Right lobe of liver (tissue), 6 donors: ENCODE measurements around the gene POLR1A. TPM values are rescaled to one million over a fixed set of nuclear protein-coding genes. Genes with fewer than 3 reads are reported as not detected.

Experiments used
- ATAC-seq, 4 donors: fragments of 200-7000 bp; cut with Tn5 transposase; one replicate each; pipeline ENCODE4 v1.9.1; 2020; ENCODE audit warnings: mild to moderate bottlenecking in 4 of 4, moderate library complexity in 4 of 4
- DNase-seq, 3 donors: peaks; one replicate each; pipeline ENCODE4 v3.0.0-alpha.2; 2020
- H3K27ac ChIP-seq, 3 donors: fragments of 200-600 bp; one replicate each; pipeline ENCODE4 v1.8.0; 2022
- H3K27me3 ChIP-seq, 2 donors: fragments of 200-600 bp; one replicate each; pipeline ENCODE4 v1.8.0; 2022
- H3K36me3 ChIP-seq, 4 donors: fragments of 200-600 bp; sonication (generic) in 1 of 4; one replicate each; pipeline versions ENCODE4 v1.5.1 to v1.8.0; 2017 to 2022; ENCODE audit warnings: control low read depth in 1 of 4
- H3K4me1 ChIP-seq, 4 donors: fragments of 200-600 bp; sonication (generic) in 1 of 4; one replicate each; pipeline versions ENCODE4 v1.5.1 to v1.8.0; 2017 to 2022; ENCODE audit warnings: control low read depth in 1 of 4
- H3K4me3 ChIP-seq, 3 donors: fragments of 200-600 bp; one replicate each; pipeline ENCODE4 v1.8.0; 2022
- H3K9me3 ChIP-seq, 4 donors: fragments of 200-600 bp; sonication (generic) in 1 of 4; one replicate each; pipeline versions ENCODE4 v1.5.1 to v1.8.0; 2017 to 2022; ENCODE audit warnings: control low read depth in 1 of 4
- CTCF ChIP-seq, 4 donors: fragments of 200-600 bp in 3 of 4; fragments of 450-650 bp in 1 of 4; IDR thresholded peaks; one replicate each; pipeline versions ENCODE4 v1.5.1 to v1.8.0; 2016 to 2022; ENCODE audit warnings: antibody characterized with exemption in 4 of 4, mild to moderate bottlenecking in 2 of 4
- POLR2A ChIP-seq: fragments of 450-650 bp; IDR thresholded peaks from one replicate; pipeline ENCODE4 v1.6.1; 2017; ENCODE audit warnings: antibody characterized with exemption, mild to moderate bottlenecking
- WGBS: methylation state at CpG from one replicate; pipeline ENCODE4 v1.1.6; 2018; ENCODE audit warnings: low coverage, low lambda C conversion rate; ENCODE audit not compliant: insufficient coverage; ENCODE audit errors: missing lambda C conversion rate; 5-methylcytosine and 5-hydroxymethylcytosine counted together
- intact Hi-C, 2 donors: fragments of 100-400 bp; cut with DNase I; formaldehyde crosslinking; loops; one replicate each; pipeline versions ENCODE4 v1.11.2 to v1.14.1; 2022
- total RNA-seq, 6 experiments: library from RNA; depleted of rRNA in 2 of 6; stranded (reverse); fragments of >200 nt in 2 of 6; fragmentation: NEBNext Ultra II Directional in 3 of 6; extraction: Animal tissue kit (Norgen Biotek cat#: 25700) in 3 of 6; gene quantifications; one replicate each; pipeline versions ENCODE4 v1.1.0 to v1.2.4, GENCODE V29; 2016 to 2023
- donor health status: DM: no; HTN: yes; CAD: no.
- donor health status: DM: no; HTN: no; CAD: no.
- donor health status: DM: no; HTN: no; CAD: no.
- donor health status: DM: no; HTN: yes; CAD: no.
- donor health status: DM: no; HTN: yes; CAD: no.

POLR1A gene
- total RNA-seq, 6 experiments from 2014 or later: 12.5 to 19.7 (median 14.4) TPM

- H3K4me1 ChIP-seq: no peaks in the 10 kb centered on the region
- TF ChIP-seq CTCF (IDR thresholded peaks at IDR 0.05): no peak
- no peak for TF ChIP-seq POLR2A
- H3K27me3 ChIP-seq: no peaks in the 10 kb centered on the region
- intact Hi-C loops: no loop called here
- no peak overlapping the region for H3K4me3 ChIP-seq
- DNase-seq (no peak), ATAC-seq (peak in 1 of 4 donors; percentile 26)
- H3K9me3 ChIP-seq: no peaks in the 10 kb centered on the region
- no peak overlapping the region for H3K27ac ChIP-seq
- 94% methylated on average over 5 of the region's 7 CpGs for WGBS
- no peaks in the 10 kb centered on the region for H3K36me3 ChIP-seq
Observed at GRCh38 chr2:85988914-85989270, 116.8 kb downstream of the POLR1A start.

DNA sequence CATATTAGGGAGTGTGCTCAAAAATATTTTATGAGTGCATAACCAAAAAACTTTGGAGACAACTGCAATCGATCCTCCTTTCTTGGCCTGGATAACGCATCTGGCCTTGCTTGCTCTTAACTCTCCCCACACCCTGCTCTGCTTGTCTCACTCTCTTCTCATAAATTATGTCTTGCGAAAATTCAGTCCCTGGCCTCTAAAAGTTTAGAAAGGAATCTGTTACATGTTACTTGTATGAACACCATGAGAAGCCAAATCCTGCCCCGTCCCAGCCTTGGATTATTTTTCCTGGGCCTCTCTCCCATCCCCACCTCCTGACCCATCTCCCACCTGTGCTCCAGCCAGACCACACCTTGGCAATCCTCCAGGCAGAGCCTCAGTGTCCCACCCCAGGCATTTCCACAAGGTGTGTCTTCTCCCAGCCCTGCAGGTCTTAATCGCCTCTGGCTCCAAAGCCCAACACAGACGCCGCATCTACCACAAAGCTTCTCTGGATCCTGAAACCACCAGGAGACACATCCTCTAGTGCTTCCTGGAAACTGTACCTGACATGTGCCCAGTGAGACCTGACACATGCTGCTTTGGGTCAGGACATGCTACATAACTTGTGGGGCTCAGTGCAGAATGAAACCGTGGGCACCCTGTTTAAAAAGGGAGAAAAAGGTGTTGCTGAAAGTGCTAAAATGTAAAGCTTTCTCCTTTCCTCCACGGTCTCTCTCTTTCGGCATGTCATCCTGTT is 117.3 kb downstream of the POLR1A start:
- Histone ChIP-seq H3K36me3 (no peaks in the 10 kb centered on the region), H3K4me1 (no peaks in the 10 kb centered on the region), H3K9me3 (no peaks in the 10 kb centered on the region), H3K27me3 (no peaks in the 10 kb centered on the region), H3K4me3 (no peak overlapping the region), H3K27ac (no peak overlapping the region)
- WGBS: 80% methylated on average over 9 of the region's 10 CpGs
- DNase-seq (no peak), ATAC-seq (no peak)
- TF ChIP-seq POLR2A (no peak), CTCF (IDR thresholded peaks at IDR 0.05) (no peak)
- intact Hi-C loops: no loop called here

DNA sequence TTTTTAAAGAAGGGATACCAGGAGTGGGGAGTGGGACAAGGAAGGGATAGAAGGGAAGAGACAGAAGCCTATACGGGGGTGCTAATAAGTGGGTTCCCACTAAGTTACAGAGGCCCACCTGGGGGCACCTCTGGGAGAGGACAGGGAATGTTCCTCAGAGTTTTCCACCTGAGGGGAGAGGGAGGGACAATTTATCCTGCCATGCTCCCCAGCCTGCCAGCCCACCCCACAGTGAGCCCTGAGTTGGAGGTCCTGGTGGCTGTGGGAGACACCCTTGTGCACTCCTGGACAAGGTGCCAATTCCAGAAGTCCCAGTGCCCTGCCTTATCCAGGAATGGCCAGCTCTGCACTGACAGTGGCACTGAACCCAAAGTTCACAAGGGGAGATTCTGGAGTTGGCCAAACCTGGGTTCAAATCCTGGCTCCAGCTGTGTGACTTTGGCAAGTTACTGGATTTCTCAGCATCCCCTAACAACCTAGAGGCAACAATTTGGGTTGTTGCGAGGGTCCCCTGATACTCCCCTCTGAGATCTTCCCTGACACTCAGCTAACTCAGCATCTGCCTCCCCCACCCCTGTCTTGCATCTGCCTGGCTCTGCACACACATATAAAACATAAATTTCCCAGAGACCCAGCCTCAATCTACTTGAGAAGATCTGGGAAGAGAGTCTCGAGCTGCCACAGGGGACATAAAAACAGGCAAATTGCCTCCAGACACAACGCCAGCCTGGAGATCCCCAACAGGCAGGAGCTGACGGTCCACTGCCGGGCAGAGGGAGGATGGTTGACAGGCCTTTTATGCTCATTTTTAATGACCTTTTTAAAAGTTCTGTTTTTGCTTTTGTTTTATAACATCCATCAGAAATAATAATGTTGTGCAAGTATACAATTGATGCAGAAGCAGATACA is 118.2 kb downstream of the POLR1A start:
- intact Hi-C loops: no loop called here
- Histone ChIP-seq H3K4me1 (no peaks in the 10 kb centered on the region), H3K27me3 (no peaks in the 10 kb centered on the region), H3K36me3 (no peaks in the 10 kb centered on the region), H3K9me3 (no peaks in the 10 kb centered on the region), H3K4me3 (no peak overlapping the region), H3K27ac (no peak overlapping the region)
- TF ChIP-seq CTCF (IDR thresholded peaks at IDR 0.05): no peak
- TF ChIP-seq POLR2A: no peak
- WGBS: 85% methylated on average over 3 of the region's 6 CpGs
- ATAC-seq: no peak
- no peak for DNase-seq

DNA sequence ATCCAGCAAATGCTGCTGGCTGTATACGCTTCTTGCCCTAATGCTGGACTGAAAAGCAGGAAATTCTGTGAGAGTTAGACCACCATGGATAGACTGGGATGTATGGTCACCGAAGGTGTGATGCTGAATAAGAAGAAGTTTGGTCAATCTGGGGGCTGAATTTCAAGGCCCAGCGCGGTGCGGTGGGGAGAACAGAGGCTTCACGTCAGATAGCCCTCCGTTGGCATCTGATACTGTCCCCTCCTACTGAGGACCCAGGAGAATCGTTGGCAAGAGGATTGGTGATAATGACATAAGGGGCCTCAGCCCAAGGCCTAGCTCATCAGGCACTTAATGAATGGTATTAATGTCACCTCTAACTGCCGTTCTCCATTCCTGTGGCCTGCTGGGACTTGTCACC is 119.6 kb downstream of the POLR1A start:
- no peak for ATAC-seq
- 100% methylated on average over 3 of the region's 9 CpGs for WGBS
- H3K36me3 ChIP-seq: no peaks in the 10 kb centered on the region
- no peak for DNase-seq
- H3K9me3 ChIP-seq: no peaks in the 10 kb centered on the region
- H3K27me3 ChIP-seq: no peaks in the 10 kb centered on the region
- no peaks in the 10 kb centered on the region for H3K4me1 ChIP-seq
- H3K27ac ChIP-seq: no peak overlapping the region
- intact Hi-C loops: no loop called here
- TF ChIP-seq POLR2A (no peak), CTCF (IDR thresholded peaks at IDR 0.05) (no peak)
- H3K4me3 ChIP-seq: no peak overlapping the region
